ENCODE results near the gene PRKG1.

DNA sequence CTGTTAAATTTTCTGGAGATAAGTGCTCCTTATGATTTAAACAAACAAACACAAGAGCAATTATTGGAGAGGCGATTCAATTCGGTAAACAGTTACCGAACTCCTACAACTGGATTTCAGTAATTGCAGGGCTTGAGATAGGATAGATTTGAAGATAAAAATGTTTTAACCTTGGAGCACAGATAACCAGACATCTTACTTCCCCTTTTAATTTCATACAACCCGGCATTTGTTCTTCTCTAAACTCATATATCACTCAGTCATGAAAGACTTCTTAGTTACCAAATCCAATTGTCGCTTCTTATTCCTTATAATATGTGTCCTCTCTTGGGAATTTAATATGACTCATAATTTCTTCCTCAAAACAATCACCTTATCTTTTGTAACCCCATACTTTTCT lies 861.1 kb downstream of the PRKG1 start:
- TF ChIP-seq SPI1 (IDR thresholded peaks at IDR 0.05; ENCODE audit: low read depth, low read length) (no peak), TAF1 (IDR thresholded peaks at IDR 0.05; ENCODE audit: low read depth, low read length) (no peak), POLR2A (IDR thresholded peaks at IDR 0.05; ENCODE audit: low read depth, low read length) (no peak), POLR2AphosphoS5 (IDR thresholded peaks at IDR 0.05; ENCODE audit: low read depth, low read length) (no peak)

Data from GM12891 (cell line).